ENCODE data around the gene ADGRG7.

Gene ADGRG7, protein sequence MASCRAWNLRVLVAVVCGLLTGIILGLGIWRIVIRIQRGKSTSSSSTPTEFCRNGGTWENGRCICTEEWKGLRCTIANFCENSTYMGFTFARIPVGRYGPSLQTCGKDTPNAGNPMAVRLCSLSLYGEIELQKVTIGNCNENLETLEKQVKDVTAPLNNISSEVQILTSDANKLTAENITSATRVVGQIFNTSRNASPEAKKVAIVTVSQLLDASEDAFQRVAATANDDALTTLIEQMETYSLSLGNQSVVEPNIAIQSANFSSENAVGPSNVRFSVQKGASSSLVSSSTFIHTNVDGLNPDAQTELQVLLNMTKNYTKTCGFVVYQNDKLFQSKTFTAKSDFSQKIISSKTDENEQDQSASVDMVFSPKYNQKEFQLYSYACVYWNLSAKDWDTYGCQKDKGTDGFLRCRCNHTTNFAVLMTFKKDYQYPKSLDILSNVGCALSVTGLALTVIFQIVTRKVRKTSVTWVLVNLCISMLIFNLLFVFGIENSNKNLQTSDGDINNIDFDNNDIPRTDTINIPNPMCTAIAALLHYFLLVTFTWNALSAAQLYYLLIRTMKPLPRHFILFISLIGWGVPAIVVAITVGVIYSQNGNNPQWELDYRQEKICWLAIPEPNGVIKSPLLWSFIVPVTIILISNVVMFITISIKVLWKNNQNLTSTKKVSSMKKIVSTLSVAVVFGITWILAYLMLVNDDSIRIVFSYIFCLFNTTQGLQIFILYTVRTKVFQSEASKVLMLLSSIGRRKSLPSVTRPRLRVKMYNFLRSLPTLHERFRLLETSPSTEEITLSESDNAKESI

DNA sequence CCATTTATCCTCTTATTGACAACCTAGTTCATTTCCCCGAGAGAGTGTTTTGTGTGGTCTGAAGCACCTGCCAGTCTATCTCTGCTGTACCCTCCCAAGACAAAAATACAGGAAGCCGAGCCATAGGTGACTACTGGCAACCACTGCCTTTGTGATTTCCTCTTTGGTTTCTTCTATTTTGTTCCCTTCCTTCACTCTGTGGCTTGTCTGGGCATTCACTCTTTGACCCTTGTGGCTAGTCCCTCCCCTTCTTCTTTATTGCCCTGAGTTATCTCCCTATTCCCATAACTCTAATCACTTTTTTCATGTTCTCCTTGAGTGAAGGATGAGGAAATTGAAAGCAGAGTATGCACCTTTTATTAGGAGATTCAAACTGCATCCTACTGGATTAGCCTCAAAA is at the start of gene ADGRG7:
Gene ADGRG7, plus strand, starts transcription at position 297 of the 400 bp plus-strand sequence. CDS start 256 bp downstream, outside the sequence.
- DNase-seq (ENCODE audit: low spot score): no peak
- TF ChIP-seq, protein P1, sequence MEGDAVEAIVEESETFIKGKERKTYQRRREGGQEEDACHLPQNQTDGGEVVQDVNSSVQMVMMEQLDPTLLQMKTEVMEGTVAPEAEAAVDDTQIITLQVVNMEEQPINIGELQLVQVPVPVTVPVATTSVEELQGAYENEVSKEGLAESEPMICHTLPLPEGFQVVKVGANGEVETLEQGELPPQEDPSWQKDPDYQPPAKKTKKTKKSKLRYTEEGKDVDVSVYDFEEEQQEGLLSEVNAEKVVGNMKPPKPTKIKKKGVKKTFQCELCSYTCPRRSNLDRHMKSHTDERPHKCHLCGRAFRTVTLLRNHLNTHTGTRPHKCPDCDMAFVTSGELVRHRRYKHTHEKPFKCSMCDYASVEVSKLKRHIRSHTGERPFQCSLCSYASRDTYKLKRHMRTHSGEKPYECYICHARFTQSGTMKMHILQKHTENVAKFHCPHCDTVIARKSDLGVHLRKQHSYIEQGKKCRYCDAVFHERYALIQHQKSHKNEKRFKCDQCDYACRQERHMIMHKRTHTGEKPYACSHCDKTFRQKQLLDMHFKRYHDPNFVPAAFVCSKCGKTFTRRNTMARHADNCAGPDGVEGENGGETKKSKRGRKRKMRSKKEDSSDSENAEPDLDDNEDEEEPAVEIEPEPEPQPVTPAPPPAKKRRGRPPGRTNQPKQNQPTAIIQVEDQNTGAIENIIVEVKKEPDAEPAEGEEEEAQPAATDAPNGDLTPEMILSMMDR (IDR thresholded peaks at IDR 0.05; ENCODE audit: extremely low read depth, missing control alignments): no peak

DNA sequence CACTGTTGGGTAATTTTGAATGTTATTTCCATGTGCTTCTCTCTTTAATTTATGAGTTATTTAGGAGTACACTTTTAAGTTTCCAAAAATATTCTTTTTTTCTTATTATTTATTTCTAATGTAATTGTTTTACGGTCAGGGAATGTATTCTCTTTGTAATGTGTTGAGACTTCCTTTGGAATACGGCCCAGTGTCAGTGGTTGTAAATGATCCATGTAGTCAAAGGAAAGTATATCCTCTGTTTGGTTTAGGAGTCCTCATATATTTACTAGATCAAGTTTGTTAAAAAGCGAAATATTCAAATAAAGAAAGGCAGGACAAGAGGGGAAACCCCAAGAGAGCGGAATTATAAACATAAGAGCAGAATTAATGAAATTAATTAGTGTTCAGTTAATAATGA is 49.0 kb upstream of the ADGRG7 start:
- DNase-seq (ENCODE audit: low spot score): no peak

DNA sequence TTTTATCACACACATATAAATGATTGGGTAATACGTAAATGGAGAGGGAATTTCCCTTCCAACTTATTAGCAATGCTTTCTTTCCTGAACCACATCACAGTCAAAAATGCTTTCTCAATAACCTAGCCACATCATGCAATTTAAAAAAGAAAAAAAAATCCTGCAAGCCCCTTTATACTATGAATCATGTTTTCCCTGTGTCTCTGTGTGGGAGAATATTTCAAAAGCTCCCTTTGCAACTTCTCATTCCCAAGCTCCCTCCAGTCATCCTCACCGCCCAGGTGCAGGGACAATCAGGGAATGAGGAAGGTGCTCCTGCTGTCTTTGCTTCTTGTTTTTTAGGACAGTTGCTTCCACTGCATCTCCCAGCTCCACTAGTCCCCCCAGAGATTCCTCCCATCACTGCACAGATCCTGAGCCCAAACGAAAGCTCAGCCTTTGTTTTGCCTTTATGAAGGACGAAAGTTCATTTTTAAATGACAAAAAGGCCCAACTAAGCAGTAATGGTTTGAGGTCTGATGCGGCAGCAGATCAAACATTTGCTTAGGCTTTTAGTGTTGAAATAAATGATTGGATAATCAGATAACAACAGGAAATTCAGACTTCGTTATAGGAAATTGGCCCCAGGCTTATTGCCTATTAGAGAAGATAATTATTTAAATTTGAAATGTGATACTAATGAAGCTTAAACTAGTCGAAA is 47.8 kb upstream of the ADGRG7 start:
- TF ChIP-seq, protein P1 (IDR thresholded peaks at IDR 0.05; ENCODE audit: extremely low read depth, missing control alignments): no peak
- no peak for DNase-seq (ENCODE audit: low spot score)

More for the DNA sequence above, 49.0 kb upstream of the ADGRG7 start:
- TF ChIP-seq, protein P1 (IDR thresholded peaks at IDR 0.05; ENCODE audit: extremely low read depth, missing control alignments): no peak

DNA sequence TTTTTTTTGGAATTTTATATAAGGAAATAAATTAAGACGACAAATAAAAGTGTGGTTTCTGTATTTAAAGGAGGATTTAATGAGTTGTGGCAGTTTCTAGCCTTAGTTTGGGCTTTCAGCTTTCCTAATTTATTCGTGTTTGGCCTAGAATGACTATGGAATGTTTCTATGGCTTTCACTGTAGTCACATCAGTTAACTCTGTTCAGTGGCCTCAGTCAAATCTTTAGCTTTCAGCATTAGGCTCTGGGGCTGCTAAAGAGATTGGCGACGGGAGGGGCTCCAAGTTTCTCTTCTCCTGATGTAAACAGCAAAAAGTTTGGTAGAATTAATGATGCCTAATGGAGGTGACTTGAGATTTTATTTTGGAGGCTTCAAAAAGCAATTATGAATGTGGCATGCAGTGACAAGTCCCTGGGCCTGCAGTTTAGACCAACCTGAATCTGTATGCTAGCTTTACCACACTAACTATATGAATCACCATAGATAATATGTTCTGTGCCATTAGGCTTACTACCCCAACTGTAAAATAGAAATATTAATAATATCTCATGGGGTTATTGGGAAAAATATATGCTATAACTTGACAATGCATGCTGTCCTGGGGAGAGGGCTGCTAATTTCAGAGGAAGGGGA is 47.1 kb upstream of the ADGRG7 start:
- DNase-seq (ENCODE audit: low spot score): no peak
- TF ChIP-seq, protein P1 (IDR thresholded peaks at IDR 0.05; ENCODE audit: extremely low read depth, missing control alignments): no peak

DNA sequence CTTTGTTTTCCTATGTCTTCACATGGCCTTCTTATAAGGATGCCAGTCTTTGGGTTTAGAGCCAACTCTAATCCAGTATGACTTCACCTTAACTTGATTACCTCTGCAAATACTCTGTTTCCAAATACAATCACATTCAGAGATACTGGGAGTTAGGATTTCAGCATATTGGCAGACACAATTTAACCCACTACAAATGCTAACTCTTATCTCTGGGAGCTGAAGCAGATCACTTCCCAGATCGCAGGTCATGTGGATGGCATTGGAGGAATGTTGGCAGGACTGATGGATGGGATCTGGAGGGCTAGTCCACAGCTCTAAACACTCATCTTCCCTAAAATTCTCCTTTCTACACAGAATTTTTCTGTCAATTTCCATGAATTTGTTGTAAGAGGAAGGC is 46.2 kb upstream of the ADGRG7 start:
- TF ChIP-seq, protein P1 (IDR thresholded peaks at IDR 0.05; ENCODE audit: extremely low read depth, missing control alignments): no peak
- DNase-seq (ENCODE audit: low spot score): no peak

DNA sequence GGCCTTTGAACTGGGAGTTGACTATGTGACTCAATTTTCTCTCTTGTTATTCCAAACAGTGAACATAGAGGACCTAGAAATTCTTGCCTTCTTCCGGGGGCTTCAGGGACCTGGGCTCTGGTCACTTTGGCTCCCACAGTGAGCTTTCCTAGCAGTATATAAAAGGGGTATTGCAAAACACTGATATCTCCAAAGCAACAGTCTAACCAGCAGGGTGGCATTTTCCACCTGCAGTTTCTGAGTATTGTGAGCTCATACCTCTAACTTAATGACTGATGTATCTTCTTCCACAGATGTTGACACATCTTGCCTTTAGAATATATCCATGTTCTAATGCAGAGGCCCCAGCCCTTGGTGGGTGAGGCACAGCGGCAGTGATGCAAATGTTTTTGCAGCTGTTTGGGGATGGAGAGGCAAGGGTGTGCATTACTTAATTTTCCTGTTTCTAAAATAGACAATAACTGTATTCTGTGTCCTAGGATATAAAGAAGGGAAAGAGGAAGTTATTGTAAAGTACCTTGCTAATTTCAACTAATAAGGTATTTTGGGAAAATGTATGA is 45.7 kb upstream of the ADGRG7 start:
- TF ChIP-seq, protein P1 (IDR thresholded peaks at IDR 0.05; ENCODE audit: extremely low read depth, missing control alignments): no peak
- no peak for DNase-seq (ENCODE audit: low spot score)
